GM23248 (cell line): ENCODE measurements around the gene AKNA. TPM values are rescaled to one million over a fixed set of nuclear protein-coding genes. Genes with fewer than 3 reads are reported as not detected.

Experiments
- DNase-seq: peaks from one replicate; pipeline ENCODE4 v3.0.0-alpha.2; 2015
- H2AFZ ChIP-seq: fragments of 200-600 bp; sonication (generic); 2 replicates; pipeline ENCODE4 v1.6.1; 2016; ENCODE audit warnings: antibody characterized with exemption
- H3F3A ChIP-seq: fragments of 200-600 bp; sonication (generic); 2 replicates; pipeline ENCODE4 v1.6.1; 2016; ENCODE audit warnings: mild to moderate bottlenecking, antibody characterized with exemption, mixed run types; ENCODE audit not compliant: insufficient read depth
- H3K27ac ChIP-seq: fragments of 200-600 bp; sonication (generic); 2 replicates; pipeline ENCODE4 v1.5.1; 2016; ENCODE audit warnings: mild to moderate bottlenecking
- H3K27me3 ChIP-seq: fragments of 200-600 bp; sonication (generic); replicated peaks from 2 replicates; pipeline ENCODE4 v1.6.1; 2016; ENCODE audit warnings: mild to moderate bottlenecking; ENCODE audit not compliant: insufficient read depth
- H3K36me3 ChIP-seq: fragments of 200-600 bp; sonication (generic); 2 replicates; pipeline ENCODE4 v1.6.1; 2016; ENCODE audit warnings: low read depth, mild to moderate bottlenecking
- H3K4me1 ChIP-seq: fragments of 200-600 bp; sonication (generic); 2 replicates; pipeline ENCODE4 v1.6.1; 2016; ENCODE audit warnings: mild to moderate bottlenecking; ENCODE audit not compliant: insufficient read depth
- H3K4me2 ChIP-seq: fragments of 200-600 bp; sonication (generic); one replicate; pipeline ENCODE4 v1.6.1; 2016; ENCODE audit warnings: mild to moderate bottlenecking; ENCODE audit not compliant: unreplicated experiment
- H3K4me3 ChIP-seq: fragments of 200-600 bp; sonication (generic); 2 replicates; pipeline ENCODE4 v1.5.1; 2016; ENCODE audit warnings: mild to moderate bottlenecking
- H3K79me2 ChIP-seq: fragments of 200-600 bp; sonication (generic); 2 replicates; pipeline ENCODE4 v1.6.1; 2016; ENCODE audit warnings: mild to moderate bottlenecking; ENCODE audit not compliant: insufficient read depth
- H3K9ac ChIP-seq: fragments of 200-600 bp; sonication (generic); 2 replicates; pipeline ENCODE4 v1.6.1; 2016; ENCODE audit warnings: mild to moderate bottlenecking
- H3K9me2 ChIP-seq: fragments of 200-600 bp; sonication (generic); 2 replicates; pipeline ENCODE4 v1.6.1; 2016; ENCODE audit warnings: mixed run types, mild to moderate bottlenecking, moderate library complexity; ENCODE audit not compliant: insufficient read depth
- H3K9me3 ChIP-seq: fragments of 200-600 bp; sonication (generic); one replicate; pipeline ENCODE4 v1.6.1; 2017; ENCODE audit warnings: low read depth
- H4K20me1 ChIP-seq: fragments of 200-600 bp; sonication (generic); 2 replicates; pipeline ENCODE4 v1.6.0; 2016; ENCODE audit not compliant: insufficient read depth
- EZH2 ChIP-seq: fragments of 200-600 bp; sonication (generic); IDR thresholded peaks from 2 replicates; pipeline ENCODE4 v1.6.1; 2018; ENCODE audit warnings: antibody characterized with exemption, mild to moderate bottlenecking; ENCODE audit not compliant: insufficient read depth, poor library complexity, severe bottlenecking
- EZH2phosphoT487 ChIP-seq: fragments of 200-600 bp; sonication (generic); IDR thresholded peaks from 2 replicates; pipeline ENCODE4 v1.6.1; 2018; ENCODE audit warnings: antibody characterized with exemption, moderate library complexity, mild to moderate bottlenecking, low read depth; ENCODE audit not compliant: insufficient read depth
- WGBS, 2 experiments: methylation state at CpG; one replicate each; pipeline ENCODE4 v1.1.6; 2015 to 2017; ENCODE audit warnings: low lambda C conversion rate in 2 of 2, low coverage in 1 of 2; ENCODE audit errors: missing lambda C conversion rate in 2 of 2; 5-methylcytosine and 5-hydroxymethylcytosine counted together
- in situ Hi-C: fragments of 300-500 bp; cut with MboI; formaldehyde crosslinking; loops from 2 replicates; pipeline ENCODE4 v1.15.0; 2020
- polyA plus RNA-seq: library from polyadenylated mRNA; unstranded; fragments of >200 nt; fragmentation: Nextera tagmentation; extraction: Ambion mirVana; gene quantifications from 2 replicates; pipeline ENCODE4 v1.2.1, GENCODE V29; 2016
- total RNA-seq: library from RNA; depleted of rRNA; stranded (reverse); fragments of >200 nt; shearing (Covaris generic); gene quantifications from 2 replicates; pipeline ENCODE4 v1.2.3, GENCODE V29; 2014

AKNA gene
- total and polyA plus RNA-seq, 2 experiments from 2014 or later = 1.8 to 6.6 TPM

DNA sequence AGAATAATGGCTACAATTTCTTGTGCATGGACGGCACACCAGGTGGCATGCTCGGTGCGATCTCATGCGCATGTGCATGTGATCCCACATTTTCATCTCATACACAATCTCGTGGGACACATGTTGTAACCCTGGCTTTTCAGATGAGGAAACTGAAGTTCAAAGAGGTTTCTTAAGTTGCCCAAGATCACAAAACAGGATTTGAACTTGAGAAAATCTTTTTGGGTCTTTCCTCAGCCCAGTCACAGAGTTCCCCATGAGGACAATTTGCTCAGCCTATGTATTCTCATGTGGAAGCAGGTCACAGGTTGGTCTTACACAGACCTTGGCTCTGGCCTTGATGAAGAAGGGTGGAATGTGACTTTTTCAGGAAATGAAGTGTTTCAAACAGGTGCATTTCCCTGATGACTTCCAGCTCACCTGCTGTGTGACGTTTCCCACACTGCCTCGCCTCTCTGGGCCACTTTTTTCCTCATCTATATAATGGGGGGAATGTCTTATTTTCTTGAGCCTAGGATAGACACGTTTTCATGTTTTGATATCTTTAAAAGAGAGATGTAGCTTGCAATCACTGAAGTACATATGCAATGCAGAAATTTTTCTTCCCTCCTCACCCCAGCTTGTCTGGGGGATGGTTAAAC is 71.9 kb downstream of the AKNA start:
- WGBS, 2 experiments = 75% methylated on average over 8 of the region's 8 CpGs
- no peaks in the 10 kb centered on the region for H3K36me3 ChIP-seq
- H3K4me2 ChIP-seq = no peak overlapping the region
- no peaks in the 10 kb centered on the region for H3F3A ChIP-seq
- no peaks in the 10 kb centered on the region for H3K9me2 ChIP-seq
- no peaks in the 10 kb centered on the region for H4K20me1 ChIP-seq
- no peak overlapping the region for H3K27ac ChIP-seq
- DNase-seq = no peak
- H3K9ac ChIP-seq = no peak overlapping the region
- TF ChIP-seq EZH2phosphoT487 (no peak), EZH2 (no peak)
- 0 out of 2 replicates have a peak, but pooled peaks cover 7% of the 10 kb centered on the region for H3K4me1 ChIP-seq
- no peaks in the 10 kb centered on the region for H3K79me2 ChIP-seq
- no peaks in the 10 kb centered on the region for H3K9me3 ChIP-seq
- H3K4me3 ChIP-seq = no peak overlapping the region
- in situ Hi-C loops = no loop called here
- no peaks in the 10 kb centered on the region for H3K27me3 ChIP-seq
- H2AFZ ChIP-seq = no peak overlapping the region

DNA sequence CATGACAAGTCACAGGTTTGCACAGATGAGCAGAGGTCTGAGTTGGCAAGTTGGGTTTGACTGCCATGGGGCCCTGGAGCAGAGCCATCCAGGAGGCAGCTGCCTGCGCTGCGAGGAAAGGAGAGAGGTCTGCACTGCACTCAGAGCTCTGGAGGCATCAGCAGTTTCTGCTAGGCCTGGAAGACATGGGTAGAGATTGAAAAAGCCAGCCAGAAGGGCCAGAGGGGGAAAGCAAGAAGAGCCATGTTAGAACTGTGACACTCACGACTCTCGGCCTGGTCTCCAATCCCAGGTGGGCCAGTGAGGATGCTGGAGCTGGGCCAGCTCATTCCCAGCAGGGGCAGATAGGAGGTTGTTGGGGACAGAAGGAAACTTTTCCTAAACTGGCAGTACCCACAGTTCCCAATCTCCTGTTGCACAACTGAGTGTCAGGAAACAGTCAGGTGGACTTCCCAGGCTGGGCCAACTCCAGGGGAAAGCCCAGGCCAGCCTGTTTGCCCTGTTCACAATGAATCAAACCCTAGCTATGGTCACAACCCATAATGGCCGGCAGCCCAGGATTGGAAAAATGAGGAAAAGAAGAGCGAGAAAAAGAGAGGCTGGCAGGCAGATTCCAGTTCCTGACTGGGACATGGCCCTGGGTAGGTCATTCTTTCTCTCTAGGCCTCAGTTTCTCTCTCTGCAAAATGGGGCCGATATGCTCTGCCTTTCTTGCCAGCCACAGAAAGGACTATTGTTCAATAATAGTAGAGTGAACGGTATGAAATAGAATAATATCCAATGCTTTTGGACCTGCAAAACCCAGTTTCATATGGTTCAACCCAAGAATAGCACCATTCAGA is 72.7 kb downstream of the AKNA start:
- 80 to 89% methylated on average over 8 of the region's 8 CpGs for WGBS, 2 experiments
- in situ Hi-C loops = no loop called here
- no peaks in the 10 kb centered on the region for H3K27me3 ChIP-seq
- no peaks in the 10 kb centered on the region for H3K9me3 ChIP-seq
- no peak overlapping the region for H2AFZ ChIP-seq
- no peak overlapping the region for H3K4me2 ChIP-seq
- peak; percentile 14 for DNase-seq
- no peaks in the 10 kb centered on the region for H3K79me2 ChIP-seq
- H3F3A ChIP-seq = no peaks in the 10 kb centered on the region
- H3K4me3 ChIP-seq = no peak overlapping the region
- TF ChIP-seq EZH2phosphoT487 (no peak), EZH2 (no peak)
- H3K4me1 ChIP-seq = 0 out of 2 replicates have a peak, but pooled peaks cover 7% of the 10 kb centered on the region
- no peaks in the 10 kb centered on the region for H3K9me2 ChIP-seq
- H3K9ac ChIP-seq = no peak overlapping the region
- no peak overlapping the region for H3K27ac ChIP-seq
- no peaks in the 10 kb centered on the region for H4K20me1 ChIP-seq
- no peaks in the 10 kb centered on the region for H3K36me3 ChIP-seq

DNA sequence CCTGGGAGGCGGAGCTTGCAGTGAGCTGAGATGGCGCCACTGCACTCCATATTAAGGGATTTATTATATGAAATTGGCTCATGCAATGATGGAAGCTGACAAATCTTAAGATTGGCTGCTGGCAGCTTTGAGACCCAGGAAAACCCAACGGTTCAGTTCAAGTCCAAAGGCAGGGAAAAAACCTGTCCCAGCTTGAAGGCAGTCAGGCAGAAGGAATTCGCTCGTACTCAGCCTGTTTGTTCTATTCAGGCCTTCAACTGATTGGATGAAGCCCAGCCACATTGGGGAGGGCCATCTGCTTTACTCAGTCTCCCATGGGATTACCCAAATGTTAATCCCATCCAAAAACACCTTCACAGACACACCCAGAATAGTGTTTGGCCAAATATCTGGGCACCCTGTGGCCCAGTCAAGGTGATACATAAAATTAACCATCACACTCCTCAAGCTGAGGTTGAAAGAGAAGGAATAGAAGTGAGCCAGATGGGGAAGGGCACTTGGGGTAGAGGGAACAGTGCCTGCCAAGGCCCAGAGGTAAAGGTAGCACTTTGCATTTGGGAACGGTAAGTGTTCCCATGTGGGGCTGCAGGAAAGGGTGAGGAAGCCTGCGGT is 73.4 kb downstream of the AKNA start:
- TF ChIP-seq EZH2phosphoT487 = no peak
- TF ChIP-seq EZH2 = no peak
- Histone ChIP-seq H3K9ac (no peak overlapping the region), H3K4me3 (no peak overlapping the region), H3K27ac (no peak overlapping the region), H3K9me2 (no peaks in the 10 kb centered on the region), H3K36me3 (no peaks in the 10 kb centered on the region), H3K4me2 (no peak overlapping the region), H3K79me2 (no peaks in the 10 kb centered on the region), H3K9me3 (no peaks in the 10 kb centered on the region), H3K27me3 (no peaks in the 10 kb centered on the region), H4K20me1 (no peaks in the 10 kb centered on the region), H3F3A (no peaks in the 10 kb centered on the region), H2AFZ (no peak overlapping the region), H3K4me1 (0 out of 2 replicates have a peak, but pooled peaks cover 7% of the 10 kb centered on the region)
- WGBS, 2 experiments = 75 to 82% methylated on average over 7 of the region's 7 CpGs
- DNase-seq = no peak
- in situ Hi-C loops = no loop called here

DNA sequence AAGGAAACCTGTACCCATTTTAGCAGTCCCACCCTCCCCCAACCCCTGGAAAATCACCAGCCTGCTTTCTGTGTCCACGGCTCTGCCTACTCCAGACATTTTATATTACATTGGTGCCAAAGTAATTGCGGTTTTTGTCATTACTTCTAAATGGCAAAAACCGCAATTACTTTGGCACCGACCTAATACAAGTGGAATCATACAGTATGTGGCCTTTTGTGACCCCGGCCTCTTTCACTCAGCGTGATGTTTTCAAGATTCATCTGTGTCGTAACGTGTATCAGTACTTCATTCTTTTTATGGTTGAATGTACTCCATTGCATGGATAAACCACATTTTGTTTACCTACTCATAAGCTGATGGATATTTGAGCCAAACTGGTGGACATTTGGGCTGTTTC is 74.6 kb downstream of the AKNA start:
- no peak overlapping the region for H3K9ac ChIP-seq
- H3K36me3 ChIP-seq = no peaks in the 10 kb centered on the region
- no peak for DNase-seq
- no peaks in the 10 kb centered on the region for H3F3A ChIP-seq
- H3K4me2 ChIP-seq = no peak overlapping the region
- in situ Hi-C loops = no loop called here
- no peaks in the 10 kb centered on the region for H3K9me2 ChIP-seq
- no peaks in the 10 kb centered on the region for H4K20me1 ChIP-seq
- no peak overlapping the region for H2AFZ ChIP-seq
- TF ChIP-seq EZH2 = no peak
- no peak for TF ChIP-seq EZH2phosphoT487
- H3K9me3 ChIP-seq = no peaks in the 10 kb centered on the region
- no peaks in the 10 kb centered on the region for H3K27me3 ChIP-seq
- WGBS, 2 experiments = 84 to 85% methylated on average over 8 of the region's 8 CpGs
- H3K4me3 ChIP-seq = no peak overlapping the region
- H3K79me2 ChIP-seq = no peaks in the 10 kb centered on the region
- H3K4me1 ChIP-seq = 0 out of 2 replicates have a peak, but pooled peaks cover 7% of the 10 kb centered on the region
- no peak overlapping the region for H3K27ac ChIP-seq
